Lower leg skin (tissue), 3 donors: ENCODE results near the gene ANO2.

Source experiments
- CTCF ChIP-seq, 3 donors: fragments of 450-650 bp; IDR thresholded peaks; one replicate each; pipeline ENCODE4 v1.5.1; 2016; ENCODE audit warnings: antibody characterized with exemption in 3 of 3, mild to moderate bottlenecking in 3 of 3, moderate library complexity in 2 of 3
- POLR2A ChIP-seq, 2 donors: fragments of 450-650 bp; IDR thresholded peaks; one replicate each; pipeline ENCODE4 v1.6.1; 2016 to 2017; ENCODE audit warnings: antibody characterized with exemption in 2 of 2, mild to moderate bottlenecking in 1 of 2, moderate library complexity in 1 of 2

- TF ChIP-seq CTCF (IDR thresholded peaks at IDR 0.05) (no peak), POLR2A (IDR thresholded peaks at IDR 0.05) (no peak)
Measured at GRCh38 chr12:5590316-5590715, 354.7 kb downstream of the ANO2 start.
